Measurements from ENCODE around the gene FGF22.
"Not testable (repeated sequence)": the region's sequence is repeated elsewhere in the genome, so short reads cannot be mapped to it uniquely, and the experiment has no call there.

FGF22 gene

DNA sequence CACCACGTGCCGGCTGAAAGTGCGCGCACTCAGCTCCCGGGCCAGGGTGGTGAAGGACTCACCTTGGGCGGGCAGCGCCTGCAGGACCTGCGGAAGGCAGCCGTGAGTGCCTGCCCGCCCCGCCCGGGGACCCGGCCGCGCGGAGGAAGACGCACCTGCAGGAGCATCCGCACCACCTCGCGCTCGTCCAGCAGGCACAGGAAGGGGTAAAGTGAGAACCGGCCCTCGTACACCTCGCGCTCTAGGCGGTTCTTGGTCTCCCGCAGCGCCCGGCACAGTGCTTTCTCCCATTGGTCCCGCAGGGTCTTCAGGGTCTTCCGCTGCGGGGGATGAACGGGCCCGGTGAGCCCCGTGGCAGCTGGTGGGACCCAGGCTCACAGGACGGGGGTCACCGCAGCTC, 17.0 kb upstream of the FGF22 start:
- no peak for DNase-seq

DNA sequence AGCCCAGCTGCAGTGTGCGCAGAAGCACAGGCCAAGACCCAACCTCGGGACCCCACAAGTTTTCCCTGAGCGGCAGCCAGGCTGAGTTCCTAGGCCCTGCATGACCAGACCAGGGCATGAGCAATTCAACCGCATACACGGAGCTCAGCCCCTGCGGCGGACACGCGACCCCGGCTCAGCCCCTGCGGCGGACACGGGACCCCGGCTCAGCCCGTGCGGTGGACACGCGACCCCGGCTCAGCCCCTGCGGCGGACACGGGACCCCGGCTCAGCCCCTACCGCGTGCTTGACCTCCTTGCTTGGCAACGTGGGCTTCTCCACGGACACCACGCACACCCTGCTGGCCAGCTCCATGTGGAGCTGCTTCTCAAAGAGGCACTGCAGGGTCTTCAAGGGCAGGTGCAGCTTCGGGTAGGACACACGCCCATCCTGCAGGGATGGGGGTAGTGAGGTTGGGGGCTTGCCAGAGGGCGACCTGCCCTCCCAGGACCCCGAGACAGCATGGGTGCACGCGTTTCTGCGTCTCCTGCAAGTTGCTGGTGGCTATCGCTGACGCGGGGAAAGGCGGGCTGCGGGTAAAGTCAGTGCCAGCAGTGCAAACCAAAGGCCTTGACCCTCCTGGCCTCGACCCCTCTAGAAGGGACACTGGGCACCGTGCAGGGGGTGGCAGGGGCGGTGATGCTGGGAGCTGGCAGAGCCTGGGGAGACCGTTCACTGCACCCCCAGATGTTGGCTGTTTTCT, 16.3 kb upstream of the FGF22 start:
- DNase-seq = no peak

DNA sequence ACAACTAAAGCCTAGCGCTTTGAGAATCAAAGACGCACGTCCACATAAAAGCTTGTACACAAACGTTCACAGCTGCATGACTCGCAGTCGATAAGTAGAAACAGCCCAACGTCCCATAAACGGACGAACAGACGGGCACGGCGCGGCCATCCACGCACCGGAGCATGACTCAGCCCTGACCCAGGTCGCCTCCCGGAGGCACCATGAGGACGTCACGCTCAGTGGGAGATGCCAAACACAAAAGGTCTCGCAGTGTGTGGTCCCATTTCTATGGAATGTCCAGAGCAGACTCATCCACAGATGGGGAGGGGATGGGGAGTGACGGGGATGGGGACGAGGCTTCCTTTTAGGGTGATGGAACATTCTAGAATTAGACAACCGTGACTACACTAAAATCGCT, 15.7 kb upstream of the FGF22 start:
- no peak for DNase-seq

DNA sequence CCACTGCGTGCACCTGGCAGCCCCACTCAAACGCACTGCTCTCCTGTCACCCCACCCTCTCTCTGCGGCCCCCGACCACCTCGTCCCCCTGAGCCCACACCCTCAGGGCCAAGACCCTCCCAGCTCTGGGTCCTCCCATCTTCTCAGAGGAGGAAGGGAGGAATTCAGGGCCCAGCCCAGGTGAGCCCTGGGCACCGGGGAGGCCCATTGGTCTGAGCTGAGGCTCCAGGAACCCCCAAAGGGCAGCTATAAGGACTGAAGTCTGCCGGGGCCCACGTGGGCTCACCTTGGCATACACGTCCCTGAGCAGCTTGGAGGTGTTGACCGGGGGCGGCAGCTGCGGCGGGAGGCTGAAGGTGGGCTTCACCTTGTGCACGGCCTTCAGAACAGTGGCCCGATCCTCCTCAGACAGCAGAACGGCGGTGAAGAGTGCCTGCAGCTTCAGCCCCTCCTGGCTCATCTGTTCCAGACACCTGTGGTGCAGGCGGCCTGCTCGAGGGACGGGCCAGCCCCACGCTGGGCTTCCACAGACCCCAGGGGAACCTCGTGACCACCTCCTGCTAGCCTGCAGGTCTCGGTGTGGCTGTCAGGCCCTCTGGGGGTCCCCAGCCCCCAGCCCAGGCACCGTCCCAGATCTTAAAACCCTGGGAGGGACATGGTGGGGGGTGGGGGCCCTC, 15.1 kb upstream of the FGF22 start:
- no peak for DNase-seq

DNA sequence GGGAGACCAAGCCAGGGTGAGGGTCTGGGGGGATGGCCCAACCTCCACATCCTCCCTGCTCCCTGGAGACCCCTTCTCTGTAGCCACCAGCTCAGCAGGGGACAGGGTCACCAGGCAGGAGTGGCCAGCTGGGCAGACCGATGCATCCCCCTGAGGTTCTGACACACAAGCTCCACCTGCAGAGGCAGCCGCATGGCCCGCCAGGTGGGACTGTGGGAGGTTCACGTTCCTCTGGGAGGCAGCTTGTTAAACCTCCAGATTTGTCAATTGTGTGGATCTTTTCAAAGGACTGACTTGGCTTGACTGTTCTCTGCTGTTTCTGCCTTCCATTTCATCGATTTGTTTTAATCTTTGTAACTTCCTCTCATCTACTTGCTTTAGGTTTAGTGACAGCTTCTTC, 14.4 kb upstream of the FGF22 start:
- no peak for DNase-seq

DNA sequence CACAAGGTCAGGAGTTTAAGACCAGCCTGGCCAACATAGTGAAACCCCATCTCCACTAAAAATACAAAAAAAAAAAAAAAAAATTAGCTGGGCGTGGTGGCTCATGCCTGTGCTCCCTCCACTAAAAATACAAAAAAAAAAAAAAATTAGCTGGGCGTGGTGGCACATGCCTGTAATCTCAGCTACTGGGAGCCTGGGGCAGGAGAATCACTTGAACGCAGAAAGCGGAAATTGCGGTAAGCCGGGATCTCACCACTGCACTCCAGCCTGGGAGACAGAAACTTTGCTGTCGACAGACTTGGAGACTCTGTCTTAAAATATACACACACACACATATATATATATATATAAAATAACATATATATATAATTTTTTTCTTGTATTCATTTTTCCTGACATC, 13.1 kb upstream of the FGF22 start:
- not testable (repeated sequence) for DNase-seq

DNA sequence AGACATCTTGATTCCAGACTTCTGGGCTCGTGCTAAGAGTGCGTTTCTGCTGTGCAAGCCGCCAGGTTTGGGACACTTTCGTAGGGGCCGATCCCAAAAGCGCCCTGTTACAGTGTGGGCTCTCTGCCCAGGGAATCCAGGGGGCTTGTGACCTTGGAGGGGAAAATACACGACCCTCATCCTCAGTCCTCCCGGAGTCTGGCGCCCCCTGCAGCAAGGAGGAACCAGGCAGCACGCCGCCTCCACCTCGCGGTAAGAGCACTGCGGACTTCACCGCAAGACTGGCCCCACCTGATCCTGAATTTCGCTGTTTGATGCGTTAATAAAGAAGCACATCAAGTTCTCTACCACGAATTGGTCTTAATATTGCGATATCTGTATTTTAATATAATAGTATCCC, 11.5 kb upstream of the FGF22 start:
- DNase-seq = no peak

DNA sequence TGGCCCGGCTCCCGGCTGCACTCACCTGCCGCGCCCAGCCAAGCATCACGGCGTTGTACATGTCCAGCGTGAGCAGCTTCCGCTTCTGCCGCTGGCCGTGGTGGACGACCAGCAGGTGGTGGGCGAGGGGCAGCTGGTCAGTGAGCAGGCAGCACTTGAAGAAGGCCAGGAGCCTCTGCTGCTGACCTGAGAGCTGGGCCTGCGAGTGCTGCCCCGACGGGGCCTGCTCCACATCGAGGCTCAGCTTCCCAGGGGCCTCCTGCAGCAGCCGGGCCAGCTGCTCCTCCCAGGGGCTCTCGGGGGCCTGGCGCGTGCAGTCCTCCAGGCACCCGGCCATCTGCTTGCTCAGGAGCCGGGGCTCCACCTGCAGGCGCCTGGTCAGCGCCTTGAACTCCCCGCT, 10.2 kb upstream of the FGF22 start:
- DNase-seq = not testable (repeated sequence)

DNA sequence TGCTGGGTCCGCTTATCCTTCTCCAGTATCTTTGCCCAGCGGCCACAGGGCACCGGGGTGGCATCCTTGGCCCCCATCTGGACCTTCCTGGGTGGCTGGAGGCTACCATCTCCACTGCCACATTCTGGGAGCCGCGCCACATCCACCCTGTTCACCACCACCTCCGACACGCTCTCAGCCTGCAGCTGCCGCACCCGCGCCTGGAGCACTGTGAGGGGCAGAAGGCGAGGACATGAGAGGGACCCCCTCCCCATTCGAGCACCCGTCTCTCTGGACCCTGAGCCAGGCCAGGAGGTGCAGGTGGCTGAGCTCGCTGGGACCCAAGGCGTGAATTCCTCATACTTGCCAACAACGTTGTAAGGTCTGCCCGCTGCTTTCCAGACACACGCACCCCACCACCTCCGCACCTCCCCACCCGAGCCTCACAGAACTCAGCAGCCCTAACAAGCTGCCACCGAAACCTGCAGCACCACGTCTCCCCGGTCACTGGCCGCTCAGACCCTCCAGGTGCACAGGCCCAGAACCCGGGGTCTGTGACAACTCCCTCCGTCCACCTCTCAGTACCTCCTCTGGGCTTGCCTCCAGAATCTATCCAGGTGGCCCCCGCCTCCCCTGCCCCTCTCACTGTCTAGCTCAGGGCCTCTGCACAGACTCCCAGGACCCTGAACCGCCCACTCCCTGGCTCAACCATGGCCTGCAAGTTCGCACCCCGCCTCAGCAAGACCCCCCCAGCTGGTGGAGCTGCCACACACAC, 9.5 kb upstream of the FGF22 start:
- DNase-seq = no peak

DNA sequence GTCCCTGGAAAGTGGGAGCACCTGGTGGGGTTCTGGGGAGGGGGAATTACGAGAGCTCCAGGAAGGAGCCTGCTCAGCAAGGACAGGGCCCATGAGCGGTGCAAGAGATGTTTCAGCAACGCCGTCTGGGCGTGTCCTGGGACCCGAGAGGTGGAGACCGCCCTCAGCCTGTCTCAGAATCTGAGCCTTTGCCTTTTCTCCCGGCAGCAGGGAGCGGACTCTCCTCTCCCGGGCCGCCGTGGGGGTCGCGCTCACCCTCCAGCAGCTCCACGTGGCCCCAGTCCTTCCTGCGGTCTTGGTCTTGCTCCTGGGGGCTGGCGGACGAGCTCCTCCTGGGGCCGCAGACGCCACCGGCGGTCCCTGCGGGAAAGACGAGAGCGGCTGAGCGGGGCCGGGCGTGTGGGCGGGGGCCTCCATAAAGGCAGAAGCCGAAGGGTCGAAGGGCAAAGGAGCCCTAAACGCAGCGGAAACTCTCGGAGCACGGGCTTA, 7.1 kb upstream of the FGF22 start:
- peak; percentile 75 for DNase-seq

DNA sequence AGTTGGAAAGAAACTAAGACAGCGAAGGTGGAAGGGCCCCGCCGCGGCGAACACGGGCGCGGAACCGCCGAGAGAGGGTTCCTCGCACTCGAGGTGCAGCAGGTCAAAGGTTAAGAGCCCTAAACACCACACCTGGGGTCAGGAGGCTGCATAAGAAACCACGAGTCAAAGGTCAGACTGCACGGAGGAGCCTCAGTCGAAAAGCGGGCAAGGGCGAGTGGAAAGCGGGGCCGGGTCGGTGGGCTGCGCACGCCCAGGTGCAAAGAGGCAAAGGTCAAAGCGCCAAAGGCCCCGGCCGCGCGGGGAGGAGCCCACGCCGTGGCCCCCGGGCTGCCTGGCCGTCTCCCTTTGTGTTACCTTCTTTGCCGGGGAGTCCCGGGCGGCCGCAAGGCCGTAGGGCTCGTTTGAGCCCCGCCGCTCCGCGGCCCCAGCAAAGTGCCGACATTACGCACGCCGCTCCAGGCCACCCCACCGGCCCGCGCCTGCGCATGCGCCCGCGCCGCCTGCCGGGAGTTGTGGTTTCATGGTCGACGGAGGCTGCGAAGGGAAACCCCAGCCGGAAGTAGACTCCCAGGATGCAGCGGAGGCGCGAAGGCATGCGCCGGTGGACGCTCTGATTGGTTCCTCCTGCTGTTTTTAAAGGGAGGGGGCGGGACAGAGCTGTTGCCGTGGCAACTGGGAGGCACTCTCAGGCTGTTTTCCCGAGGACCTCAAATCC, 6.5 kb upstream of the FGF22 start, which contains the start of gene POLRMT:
POLRMT (minus strand) TSS at position 470 of the 718 bp plus-strand sequence; CDS start at position 445, 25 bp downstream.
- DNase-seq = peak; percentile 99

DNA sequence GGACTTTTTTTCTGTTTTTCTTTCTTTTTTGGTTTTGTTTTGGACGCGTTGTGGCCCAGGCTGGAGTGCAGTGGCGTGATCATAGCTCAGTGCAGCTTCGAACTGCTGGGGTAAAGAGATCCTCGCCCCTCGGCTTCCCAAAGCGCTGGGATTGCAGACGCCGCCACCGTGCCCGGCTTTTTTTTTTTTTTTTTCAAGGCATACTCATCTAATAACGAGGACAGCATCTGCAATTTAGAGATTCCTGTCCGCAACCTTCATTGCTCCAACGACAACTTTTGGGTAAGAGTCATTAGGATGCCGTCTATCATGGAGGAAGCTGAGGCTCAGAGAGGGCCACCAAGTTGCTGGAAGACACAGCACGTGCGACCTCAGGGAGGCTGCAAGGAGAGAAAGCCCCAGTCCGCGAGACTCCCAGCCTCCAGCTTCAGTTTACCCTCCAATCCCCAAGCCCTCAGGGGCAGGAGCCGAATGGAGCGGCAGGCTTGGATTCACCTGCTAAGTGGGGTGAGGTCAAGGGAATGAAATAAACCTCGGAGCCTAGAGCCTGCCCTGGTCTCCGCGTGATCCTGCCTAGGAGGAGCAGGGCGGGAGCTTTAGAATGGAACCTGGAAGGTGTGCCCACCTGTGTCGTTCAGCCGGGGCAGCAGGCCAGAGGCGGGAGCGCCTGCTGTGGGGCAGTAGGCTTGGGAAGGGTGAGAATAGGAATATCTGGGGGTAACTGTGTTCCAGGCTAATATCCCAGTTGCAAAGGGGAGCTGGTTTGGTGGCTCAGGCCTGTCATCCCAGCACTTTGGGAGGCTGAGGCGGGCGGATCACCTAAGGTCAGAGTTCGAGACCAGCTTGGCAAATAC, 5.7 kb upstream of the FGF22 start:
- no peak for DNase-seq

DNA sequence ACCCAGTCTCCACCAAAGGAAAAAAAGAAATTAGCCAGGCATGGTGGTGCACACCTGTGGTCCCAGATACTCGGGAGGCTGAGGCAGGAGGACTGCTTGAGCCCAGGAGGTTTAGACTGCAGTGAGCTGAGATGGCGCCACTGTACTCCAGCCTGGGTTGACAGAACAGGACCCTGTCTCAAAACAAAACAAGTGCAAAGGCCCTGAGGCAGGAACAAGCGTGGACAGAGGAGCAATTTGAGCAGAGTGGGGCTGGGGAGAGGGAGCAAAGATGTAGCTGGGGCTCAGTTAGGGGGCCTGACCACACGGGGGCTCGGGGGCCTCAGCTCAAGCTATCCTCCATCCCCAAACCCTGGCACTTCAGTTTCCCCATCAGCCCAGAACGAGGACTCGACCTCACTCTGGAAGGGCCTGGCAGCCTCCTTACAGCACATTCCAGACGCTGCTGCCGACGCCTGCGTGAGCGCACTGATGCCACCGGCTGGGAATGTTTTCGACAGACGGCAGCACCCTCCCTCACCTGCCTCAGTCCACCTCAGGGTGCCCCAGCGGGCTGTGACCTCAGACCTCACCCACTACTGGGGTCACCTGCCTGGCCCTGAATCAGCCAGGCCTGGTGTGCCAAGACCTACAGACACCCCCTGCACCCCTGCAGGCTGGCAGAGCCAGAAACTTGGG, 4.6 kb upstream of the FGF22 start:
- no peak for DNase-seq

DNA sequence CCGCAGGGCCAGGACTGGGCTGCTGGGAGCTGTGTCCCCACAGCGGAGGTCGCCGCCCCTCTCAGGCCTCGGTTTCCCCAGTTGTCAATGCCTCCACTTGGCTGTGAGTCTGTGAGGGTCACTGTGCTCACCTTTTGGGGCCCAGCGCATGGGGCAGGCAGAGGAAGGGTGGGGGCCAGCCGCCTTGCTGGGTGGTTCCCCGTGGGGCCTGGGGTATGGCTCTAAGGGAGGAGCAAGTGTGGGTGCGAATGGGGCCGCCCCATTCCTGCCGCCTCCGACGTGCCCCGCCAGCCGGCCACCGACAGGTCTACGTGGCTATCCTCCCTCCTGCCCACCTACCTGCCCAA, 800 bp upstream of the FGF22 start:
- no peak for DNase-seq

DNA sequence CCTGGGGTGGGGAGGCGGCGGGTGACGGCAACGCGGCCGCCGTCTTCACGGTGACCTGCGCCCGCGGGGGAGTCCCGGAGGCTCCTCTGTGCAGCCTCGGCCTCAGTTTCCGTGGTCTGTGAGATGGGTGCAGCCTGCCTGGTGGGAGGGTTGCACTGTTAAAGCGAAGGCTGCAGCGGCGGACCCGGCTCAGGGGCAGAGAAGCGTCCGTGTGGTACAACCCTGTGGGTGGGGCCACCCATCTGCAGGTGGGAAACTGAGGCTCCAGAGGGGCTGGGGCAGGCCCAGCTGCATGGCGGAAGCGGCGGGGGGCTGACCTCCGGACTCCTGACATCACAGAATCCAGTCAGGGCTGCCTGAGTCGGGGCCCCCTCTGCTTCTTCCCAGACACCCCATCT, 481 bp downstream of the FGF22 start:
- no peak for DNase-seq

DNA sequence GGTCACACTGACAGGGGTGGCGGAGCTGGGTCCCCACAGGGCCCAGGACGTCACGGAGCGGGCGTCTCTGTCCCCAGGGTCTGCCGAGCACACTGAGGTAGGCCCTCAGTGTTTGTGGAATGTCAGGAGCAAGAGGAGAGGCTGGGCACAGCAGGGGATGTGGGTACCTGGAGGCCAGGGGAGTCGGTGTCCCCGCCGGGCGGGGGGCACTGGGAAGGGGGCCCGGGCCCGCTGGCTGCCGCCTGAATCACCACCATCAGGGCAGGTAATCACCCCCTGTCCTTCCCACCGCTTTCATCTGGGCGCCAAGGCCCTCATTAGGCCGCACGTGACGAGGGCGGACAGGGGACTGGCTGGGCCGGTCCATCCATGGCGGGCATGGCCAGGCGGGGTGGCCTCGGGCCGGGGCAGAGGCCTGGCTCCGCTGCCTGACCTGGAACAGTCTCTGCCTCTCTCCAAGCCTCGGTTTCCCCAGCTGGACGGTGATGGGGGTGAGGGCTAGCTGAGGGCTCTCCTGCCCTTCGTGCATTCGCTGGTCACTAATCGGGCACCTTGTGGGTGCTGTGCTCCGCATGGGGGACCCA, 1.0 kb downstream of the FGF22 start:
- no peak for DNase-seq

DNA sequence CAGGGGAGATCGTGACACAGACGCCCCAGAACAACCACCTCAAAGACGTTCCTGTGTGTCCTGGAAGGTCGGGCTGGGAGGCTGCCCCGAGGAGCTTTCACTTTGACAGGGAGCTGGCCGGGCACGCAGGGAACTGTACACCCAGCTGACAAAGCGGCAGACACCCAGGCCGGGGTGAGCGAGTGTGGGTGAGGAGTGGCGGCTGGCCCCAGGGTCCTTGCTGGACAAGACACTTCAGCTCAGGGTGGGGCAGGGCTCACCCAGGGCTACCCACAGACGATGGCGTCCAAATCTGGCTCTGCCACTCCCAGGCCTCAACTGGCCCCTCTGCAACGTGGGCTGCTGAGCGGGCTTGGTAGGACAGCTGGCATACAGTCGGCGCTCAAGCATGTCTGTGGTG, 2.0 kb downstream of the FGF22 start:
- no peak for DNase-seq

DNA sequence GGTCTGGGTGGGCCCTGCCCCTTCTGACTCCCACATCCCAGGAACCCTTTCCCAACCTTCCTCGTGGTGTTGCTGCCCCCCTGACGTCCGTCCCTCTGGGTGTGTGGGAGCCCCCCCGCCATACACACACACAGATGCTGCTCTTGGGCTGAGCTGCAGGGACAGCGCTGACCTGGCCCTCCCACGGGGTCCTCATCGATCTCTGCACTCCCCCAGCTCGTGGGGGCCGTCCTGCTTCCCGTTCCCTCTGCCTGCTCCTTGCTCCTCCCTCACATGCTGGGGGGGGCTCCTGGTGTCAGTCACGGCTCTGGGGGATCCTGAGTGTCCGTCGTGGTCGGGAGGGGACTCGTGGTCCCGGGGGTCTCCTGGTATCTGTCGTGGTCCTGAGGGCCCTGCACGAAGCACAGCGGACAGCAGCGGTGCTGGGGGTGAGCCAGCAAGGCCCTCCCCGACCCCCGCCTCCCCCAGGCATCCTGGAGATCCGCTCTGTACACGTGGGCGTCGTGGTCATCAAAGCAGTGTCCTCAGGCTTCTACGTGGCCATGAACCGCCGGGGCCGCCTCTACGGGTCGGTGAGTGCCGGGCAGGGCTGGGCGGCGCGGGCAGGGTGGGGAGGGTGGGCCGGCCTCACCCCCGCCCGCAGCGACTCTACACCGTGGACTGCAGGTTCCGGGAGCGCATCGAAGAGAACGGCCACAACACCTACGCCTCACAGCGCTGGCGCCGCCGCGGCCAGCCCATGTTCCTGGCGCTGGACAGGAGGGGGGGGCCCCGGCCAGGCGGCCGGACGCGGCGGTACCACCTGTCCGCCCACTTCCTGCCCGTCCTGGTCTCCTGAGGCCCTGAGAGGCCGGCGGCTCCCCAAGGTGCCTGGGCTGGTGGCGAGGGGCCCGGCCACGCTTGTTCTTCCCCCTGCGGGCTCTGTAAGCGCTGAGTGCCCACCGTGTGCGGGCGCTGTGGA, 3.4 kb downstream of the FGF22 start:
- DNase-seq = no peak

DNA sequence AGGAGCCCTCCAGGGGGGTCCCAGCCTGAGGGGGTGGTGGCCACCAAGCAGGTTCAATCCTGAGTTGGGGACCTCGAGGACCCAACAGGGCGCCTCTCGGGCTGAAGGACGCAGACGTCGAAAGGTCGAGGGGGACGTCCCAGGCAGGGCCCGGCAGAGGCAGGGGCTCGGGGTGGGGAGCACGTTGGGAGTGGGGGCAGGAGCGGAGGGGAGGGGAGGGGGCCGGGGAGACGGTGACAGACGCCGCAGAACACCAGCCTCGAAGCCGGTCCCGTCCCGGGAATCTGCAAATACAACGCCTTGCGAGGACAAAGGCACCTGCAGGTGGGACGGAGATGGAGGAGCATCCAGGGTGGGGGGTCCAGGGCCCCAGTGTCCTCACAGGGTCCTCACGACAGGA, 4.1 kb downstream of the FGF22 start:
- DNase-seq = no peak

DNA sequence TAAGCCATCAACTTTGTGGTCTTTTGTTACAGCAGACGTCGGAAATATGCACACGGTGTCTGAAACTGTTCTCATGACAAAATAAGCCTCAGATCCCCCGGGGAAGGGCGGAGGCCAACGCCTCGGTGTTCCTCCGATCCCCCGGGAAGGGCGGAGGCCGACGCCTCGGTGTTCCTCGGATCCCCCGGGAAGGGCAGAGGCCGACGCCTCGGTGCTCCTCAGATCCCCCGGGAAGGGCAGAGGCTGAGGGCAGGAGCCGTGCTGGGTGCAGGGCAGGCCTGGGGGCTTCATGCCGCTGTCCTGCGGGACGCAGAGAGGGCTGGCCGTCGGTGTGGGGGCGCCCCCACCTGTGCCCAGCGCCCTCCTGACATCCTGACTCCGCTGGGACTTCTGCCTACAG, 4.7 kb downstream of the FGF22 start:
- DNase-seq = no peak

Measured in inflammatory macrophage treated with lipopolysaccharide for 4 hours (primary cell).